Astrocyte (in vitro differentiated cells and primary cell): ENCODE data around the gene COPS6.

Experiments
- CTCF ChIP-seq: IDR thresholded peaks from 2 replicates; pipeline ENCODE4 v1.5.1; 2011; ENCODE audit warnings: low read depth, mild to moderate bottlenecking, inconsistent platforms, low read length, moderate library complexity; ENCODE audit not compliant: insufficient read depth
- EZH2 ChIP-seq: IDR thresholded peaks from 2 replicates; pipeline ENCODE4 v1.6.1; 2012; ENCODE audit warnings: mild to moderate bottlenecking, low read length, inconsistent platforms; ENCODE audit not compliant: insufficient read depth

DNA sequence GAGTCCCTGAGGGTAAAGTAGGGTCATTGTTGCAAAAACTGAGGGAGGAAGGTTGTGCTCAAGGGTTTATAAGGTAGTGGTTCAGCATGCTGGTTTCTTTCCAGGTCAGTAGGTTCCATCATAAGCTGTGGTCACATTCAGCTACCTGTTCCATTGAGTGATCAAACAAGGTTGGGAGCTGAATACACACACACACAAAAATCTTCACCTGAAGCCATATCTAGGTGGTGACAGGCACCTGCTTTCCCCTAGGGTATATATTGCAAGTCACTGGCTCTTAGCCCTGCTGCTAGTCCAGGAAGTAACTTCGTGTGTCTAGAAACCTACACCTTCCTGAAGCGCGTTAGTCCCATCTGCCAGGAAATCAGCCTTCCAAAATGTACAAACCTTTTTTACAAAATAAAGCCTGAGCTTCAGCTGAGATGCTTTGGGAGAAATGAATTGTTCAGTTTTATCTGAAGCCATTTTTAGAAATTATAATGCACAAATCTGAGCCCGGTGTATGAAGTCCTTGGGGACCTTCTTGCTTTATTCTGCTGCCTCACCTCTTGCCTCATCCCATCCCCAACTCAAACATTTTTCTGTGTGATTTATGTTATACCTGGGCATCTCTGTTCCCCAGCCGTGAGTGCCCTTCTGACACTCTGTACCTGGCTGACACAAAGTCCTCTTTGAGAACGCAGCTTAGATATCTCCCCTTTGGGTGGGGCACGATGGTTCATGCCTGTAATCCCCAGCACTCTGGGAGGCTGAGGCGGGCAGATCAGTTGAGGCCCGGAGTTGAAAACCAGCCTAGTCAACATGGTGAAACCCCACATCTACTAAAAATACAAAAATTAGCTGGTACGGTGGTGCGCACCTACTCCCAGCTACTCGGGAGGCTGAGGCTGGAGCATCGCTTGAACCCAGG lies 49.3 kb downstream of the COPS6 start:
- no peak for TF ChIP-seq CTCF
- no peak for TF ChIP-seq EZH2
